Keratinocyte (primary cell): ENCODE data around the gene POLD3.

ENCODE experiments used
- EZH2 ChIP-seq: IDR thresholded peaks from one replicate; pipeline ENCODE4 v1.6.1; 2012; ENCODE audit warnings: inconsistent platforms, mild to moderate bottlenecking, low read length, moderate library complexity
- TF ChIP-seq, protein P1 (sequence below), 3 experiments: IDR thresholded peaks in 1 of 3; conservative IDR thresholded peaks in 1 of 3; optimal IDR thresholded peaks in 1 of 3; 2 replicates in 2 of 3; 3 replicates in 1 of 3; pipeline versions ENCODE3 to v1.5.1; 2011; ENCODE audit warnings: low read length in 3 of 3, mild to moderate bottlenecking in 3 of 3, moderate library complexity in 2 of 3, control low read depth in 1 of 3, inconsistent platforms in 1 of 3; ENCODE audit not compliant: insufficient read depth in 2 of 3; ENCODE audit errors: extremely low read depth in 1 of 3

DNA sequence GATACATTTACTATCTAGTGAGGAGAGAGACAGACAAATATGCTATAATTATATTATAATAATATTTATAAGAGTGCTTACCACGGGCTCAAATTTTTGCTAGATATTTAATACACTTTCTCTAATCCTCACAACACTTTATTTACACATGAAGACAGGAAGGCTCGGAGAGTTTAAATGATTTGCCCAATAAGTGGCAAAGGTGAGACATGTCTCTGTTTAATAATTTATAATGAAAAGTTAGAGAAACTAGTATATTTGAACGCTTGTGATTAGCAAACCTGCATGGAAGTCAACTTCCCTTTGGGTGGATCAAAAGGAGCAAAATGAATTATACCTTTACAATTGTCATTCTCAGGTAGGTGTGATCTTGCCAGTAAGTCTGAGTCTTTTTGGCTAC is 55.4 kb downstream of the POLD3 start:
- TF ChIP-seq EZH2, result no peak
- TF ChIP-seq, protein P1, sequence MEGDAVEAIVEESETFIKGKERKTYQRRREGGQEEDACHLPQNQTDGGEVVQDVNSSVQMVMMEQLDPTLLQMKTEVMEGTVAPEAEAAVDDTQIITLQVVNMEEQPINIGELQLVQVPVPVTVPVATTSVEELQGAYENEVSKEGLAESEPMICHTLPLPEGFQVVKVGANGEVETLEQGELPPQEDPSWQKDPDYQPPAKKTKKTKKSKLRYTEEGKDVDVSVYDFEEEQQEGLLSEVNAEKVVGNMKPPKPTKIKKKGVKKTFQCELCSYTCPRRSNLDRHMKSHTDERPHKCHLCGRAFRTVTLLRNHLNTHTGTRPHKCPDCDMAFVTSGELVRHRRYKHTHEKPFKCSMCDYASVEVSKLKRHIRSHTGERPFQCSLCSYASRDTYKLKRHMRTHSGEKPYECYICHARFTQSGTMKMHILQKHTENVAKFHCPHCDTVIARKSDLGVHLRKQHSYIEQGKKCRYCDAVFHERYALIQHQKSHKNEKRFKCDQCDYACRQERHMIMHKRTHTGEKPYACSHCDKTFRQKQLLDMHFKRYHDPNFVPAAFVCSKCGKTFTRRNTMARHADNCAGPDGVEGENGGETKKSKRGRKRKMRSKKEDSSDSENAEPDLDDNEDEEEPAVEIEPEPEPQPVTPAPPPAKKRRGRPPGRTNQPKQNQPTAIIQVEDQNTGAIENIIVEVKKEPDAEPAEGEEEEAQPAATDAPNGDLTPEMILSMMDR (optimal IDR thresholded peaks at IDR 0.05 in 1 of 3, IDR thresholded peaks at IDR 0.05 in 1 of 3, conservative IDR thresholded peaks at IDR 0.05 in 1 of 3; ENCODE audit: extremely low read depth in 1 of 3, insufficient read depth in 2 of 3, low read length in 3 of 3), result no peak
